GM21360 (cell line): Measurements from ENCODE around the gene CLK4.
"Not testable (repeated sequence)": the region's sequence is repeated elsewhere in the genome, so short reads cannot be mapped to it uniquely, and the experiment has no call there.

ENCODE experiments used
- ATAC-seq: cut with Tn5 transposase; IDR thresholded peaks from one replicate; pipeline ENCODE4 v1.9.1; 2021; ENCODE audit warnings: mild to moderate bottlenecking, moderate library complexity; ENCODE audit not compliant: unreplicated experiment

CLK4 gene

GRCh38 chr5:178589180-178590140 lies 37.4 kb downstream of the CLK4 start:
- ATAC-seq: peak; percentile 21

- ATAC-seq: no peak
These were observed 38.1 kb downstream of the CLK4 start for GRCh38 chr5:178588769-178589168.

DNA sequence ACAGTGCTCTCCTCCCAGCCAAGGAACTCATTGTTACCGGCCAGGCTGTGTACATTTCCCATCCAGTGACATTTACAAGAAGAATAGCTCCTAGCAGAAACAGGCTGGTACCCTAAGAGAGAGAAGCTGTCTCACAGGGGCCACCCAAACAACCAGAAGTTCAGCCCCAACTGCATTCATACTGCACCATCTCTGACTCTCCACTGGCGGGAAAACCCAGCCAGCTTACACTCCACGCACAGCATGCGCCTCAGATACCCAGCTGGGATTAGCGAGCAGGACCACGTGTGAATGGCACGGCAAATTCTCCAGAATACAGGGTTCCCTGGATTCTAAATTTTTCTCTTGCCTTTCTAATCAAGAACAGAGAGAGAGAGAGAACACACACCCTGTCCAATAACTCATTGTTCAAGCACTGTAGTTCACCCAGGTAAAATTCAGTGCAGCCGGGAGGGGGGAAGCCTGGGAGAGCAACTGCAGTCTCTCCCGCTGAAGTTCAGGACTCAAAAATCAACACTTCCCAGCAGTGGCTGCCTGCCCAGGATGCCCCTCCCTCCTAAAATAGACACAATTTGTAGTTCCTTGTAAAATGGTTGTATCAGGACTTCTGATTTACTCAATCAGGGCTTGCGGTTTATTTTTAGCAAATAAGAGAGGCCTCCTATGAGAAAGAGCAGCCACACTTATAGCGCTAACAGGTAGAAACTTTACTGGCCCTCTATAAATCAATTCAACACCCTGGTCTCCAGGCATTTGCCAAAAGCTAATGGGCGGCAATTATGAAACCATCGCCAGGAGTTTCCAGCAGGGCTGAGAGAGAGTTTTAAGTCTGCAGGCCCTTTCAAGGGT lies 38.9 kb downstream of the CLK4 start:
- ATAC-seq: no peak

- no peak for ATAC-seq
These were observed 40.5 kb downstream of the CLK4 start for GRCh38 chr5:178586396-178586795.

DNA sequence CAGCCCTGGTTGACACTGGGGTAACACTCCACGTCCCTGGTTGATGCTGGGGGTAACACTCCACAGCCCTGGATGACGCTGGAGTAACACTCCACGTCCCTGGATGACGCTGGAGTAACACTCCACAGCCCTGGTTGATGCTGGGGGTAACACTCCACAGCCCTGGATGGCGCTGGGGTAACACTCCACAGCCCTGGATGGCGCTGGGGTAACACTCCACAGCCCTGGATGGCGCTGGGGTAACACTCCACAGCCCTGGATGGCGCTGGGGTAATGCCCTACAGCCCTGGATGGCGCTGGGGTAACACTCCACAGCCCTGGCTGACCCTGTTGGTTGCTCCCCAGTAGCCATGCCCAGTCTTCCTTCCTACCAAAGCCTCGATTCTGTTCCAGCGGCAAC lies 41.4 kb downstream of the CLK4 start:
- not testable (repeated sequence) for ATAC-seq

GRCh38 chr5:178583279-178583678 lies 43.6 kb downstream of the CLK4 start:
- ATAC-seq: no peak

DNA sequence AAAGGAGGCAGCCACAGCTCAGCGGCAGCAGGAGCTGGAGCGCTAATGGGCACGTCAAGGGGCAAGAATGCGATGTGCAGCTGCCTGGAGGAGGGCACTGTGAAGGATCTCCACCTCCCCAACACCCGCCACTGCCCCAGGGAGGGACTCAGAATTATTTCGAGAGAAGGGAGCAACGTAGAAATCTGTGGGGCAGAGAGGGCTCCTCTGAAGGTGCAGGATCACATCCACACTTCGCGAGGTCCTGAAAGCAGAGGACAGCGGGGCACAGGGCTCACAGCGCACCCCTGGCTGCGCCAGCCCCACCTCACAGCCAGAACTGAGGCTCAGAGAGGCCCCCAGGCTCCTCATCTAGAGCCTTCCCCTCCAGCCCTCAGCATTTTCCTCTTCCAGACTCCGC lies 44.6 kb downstream of the CLK4 start:
- no peak for ATAC-seq

- no peak for ATAC-seq
These were observed 45.2 kb downstream of the CLK4 start for GRCh38 chr5:178581621-178582020.

- ATAC-seq: no peak
These were observed 46.4 kb downstream of the CLK4 start for GRCh38 chr5:178580271-178580955.

- ATAC-seq: no peak
These were observed 48.9 kb downstream of the CLK4 start for GRCh38 chr5:178577944-178578343.

- no peak for ATAC-seq
These were observed 49.4 kb downstream of the CLK4 start for GRCh38 chr5:178577376-178577839.

DNA sequence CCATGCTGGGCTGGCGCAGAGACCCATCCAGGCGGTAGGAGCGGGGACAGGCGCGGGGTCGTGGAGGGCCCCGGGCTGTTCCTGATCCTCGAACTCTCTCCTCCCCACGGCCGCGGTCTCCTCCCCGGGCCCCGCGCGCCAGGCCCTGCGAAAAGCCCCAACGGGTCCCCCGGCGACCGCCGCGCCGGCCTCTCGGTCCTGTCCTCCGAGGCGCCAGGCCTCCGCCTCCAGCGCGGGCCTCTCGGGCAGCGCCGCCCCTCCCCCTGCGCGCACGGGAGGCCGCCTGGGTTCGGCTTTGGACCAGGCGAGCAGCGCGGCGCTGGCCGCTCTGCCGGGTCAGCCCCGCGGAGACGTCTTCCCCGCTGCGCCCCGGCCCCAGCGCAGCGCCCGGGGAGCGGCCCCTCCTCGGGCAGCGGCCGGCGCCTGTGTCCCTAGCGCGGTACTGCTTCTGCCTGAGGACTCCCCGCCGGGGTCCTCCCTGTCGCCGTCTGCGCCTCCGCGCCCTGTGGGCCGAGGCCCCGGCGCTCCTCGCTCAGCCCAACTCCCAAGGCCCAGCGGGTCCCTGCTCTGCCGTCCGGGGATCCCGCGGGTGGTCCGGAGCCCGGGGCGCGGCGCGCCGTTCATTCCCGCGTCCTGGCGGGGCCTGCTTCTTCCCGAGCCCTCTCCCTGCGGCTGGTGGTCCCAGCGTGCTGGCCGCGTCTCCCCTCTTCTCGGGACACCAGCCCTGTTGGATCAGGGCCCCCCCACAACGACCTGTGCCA lies 50.1 kb downstream of the CLK4 start:
- no peak for ATAC-seq

DNA sequence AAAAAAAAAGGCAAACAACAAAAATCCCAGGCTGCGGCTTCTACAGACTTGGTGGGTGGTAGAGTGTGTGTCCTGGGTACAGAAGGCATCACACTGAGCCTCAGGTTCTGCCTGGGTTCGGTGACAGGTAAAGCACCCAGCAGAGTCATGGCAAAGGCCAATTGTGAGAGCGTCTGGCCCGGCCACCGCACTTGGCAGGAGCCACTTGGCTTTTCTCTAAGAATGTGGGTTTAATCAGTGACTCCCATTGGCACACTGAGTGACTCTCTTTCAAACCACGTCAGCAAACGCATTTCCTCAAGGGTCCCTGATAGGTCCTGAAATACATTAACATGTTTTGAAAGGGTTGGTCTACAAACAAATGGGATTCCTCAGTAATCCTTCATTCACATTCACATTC lies 53.6 kb downstream of the CLK4 start:
- ATAC-seq: no peak

DNA sequence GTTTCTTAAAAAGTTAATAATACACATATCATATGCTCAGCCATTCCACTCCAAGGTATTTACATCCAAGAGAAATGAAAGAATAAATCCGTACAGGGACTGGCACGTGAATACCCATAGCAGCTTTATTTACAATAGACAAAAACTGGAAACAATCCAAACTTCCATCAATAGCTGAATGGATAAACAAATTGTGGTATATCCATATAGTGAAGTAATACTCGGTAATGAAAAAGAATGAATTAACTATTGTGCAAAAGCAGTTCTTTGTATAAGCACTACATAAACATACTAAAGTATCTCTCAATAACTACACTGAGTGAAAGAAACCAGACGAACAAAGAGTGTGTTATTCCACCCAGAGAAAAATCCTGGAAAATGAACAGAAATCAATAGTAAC lies 54.2 kb downstream of the CLK4 start:
- no peak for ATAC-seq

DNA sequence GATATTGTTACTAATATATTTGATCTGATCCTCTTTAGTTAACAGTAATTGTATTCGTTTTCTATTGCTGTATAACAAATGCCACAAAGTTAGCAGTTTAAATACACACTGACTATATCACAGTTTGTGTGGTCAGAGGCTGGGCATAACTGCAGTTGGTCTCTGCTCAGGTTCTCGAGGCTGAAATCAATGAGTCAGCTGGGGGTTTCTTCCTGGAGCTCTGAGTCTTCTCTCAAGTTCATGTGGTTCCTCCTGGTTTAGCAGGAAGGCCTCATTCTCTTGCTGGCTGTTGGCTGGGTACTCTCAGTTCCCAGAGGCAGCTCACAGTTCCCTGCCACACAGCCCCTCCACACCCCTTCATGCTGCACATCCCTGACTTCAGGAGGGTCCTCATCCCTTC lies 57.4 kb downstream of the CLK4 start:
- no peak for ATAC-seq

DNA sequence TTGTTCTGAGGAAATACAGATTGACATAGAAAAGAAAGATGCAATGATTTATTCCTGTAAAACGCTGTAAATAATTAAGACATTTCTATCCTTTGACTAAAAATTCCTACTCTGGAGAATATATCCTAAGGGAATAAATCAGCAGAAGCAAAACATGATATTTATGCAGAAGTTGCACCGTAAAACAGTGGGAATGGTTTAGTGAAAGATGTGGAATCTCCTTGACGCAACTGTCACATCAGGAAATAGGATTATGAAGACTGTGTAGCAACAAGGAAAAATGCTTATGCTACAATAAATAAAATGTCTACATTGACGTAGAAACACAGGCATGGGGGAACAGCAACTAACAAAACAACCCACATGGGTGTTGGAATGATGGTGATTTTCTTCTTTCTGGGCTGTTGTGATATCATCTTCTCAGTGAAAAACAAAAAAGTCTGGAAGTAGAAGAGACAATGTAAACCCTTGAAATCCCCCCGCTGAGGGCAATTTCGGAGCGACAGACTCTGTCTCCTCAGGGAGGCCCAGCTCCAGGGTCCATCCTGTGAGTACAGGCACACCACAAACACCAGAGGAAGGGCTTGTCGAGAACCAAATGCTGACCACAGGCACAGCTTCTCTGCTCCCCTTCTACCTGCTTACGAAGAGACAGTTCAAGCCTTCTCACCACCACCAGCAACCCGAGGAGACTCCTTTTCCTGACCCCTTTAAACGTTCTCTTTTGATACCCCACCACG lies 61.9 kb downstream of the CLK4 start:
- ATAC-seq: no peak

GRCh38 chr5:178564397-178564796 lies 62.5 kb downstream of the CLK4 start:
- no peak for ATAC-seq

DNA sequence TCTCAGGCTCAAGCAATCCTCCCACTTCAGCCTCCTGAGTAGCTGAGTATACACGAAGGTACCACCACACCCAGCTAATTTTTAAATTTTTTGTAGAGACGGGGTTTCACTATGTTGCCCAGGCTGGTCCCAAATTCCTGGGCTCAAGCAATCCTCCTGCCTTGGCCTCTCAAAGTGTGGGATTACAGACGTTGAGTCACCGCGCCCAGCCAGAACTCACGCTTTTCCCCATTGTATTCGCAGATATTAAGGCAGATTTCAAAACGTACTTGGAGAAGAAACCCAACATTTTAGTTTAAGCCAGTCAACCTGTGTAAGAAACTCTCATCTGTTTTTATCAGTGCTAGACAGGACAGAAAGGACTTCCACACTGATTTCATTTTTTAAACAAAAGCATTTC lies 63.2 kb downstream of the CLK4 start:
- no peak for ATAC-seq

GRCh38 chr5:178561746-178562264 lies 65.0 kb downstream of the CLK4 start:
- no peak for ATAC-seq
